PC-3 (cell line): ENCODE data around the gene OR1K1.

Source experiments
- EZH2 ChIP-seq: fragments of 300-600 bp; sonication (generic); IDR thresholded peaks from one replicate; pipeline ENCODE4 v1.6.1; 2017; ENCODE audit warnings: antibody characterized with exemption, mild to moderate bottlenecking, low read length; ENCODE audit not compliant: unreplicated experiment
- TF ChIP-seq, protein P1 (sequence below): fragments of 300-600 bp; sonication (generic); conservative IDR thresholded peaks from 2 replicates; pipeline ENCODE4 v1.5.1; 2017; ENCODE audit warnings: antibody characterized with exemption, low read depth, mild to moderate bottlenecking, low read length

DNA sequence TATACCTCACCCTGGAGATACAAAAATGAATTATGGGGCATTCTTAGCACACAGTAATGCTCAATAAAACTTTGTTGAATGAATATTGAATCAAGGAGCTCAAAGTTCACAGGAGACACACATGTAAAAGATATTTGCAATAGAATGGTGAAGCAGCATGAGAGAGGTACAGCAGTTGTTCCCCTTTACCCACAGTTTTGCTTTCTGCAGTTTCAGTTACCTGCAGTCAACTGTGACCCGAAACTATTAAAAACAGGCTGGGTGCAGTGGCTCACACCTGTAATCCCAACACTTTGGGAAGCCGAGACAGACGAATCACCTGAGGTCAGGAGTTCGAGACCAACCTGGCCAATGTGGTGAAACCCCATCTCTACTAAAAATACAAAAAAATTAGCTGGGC, 13.6 kb upstream of the OR1K1 start:
- TF ChIP-seq, protein P1, sequence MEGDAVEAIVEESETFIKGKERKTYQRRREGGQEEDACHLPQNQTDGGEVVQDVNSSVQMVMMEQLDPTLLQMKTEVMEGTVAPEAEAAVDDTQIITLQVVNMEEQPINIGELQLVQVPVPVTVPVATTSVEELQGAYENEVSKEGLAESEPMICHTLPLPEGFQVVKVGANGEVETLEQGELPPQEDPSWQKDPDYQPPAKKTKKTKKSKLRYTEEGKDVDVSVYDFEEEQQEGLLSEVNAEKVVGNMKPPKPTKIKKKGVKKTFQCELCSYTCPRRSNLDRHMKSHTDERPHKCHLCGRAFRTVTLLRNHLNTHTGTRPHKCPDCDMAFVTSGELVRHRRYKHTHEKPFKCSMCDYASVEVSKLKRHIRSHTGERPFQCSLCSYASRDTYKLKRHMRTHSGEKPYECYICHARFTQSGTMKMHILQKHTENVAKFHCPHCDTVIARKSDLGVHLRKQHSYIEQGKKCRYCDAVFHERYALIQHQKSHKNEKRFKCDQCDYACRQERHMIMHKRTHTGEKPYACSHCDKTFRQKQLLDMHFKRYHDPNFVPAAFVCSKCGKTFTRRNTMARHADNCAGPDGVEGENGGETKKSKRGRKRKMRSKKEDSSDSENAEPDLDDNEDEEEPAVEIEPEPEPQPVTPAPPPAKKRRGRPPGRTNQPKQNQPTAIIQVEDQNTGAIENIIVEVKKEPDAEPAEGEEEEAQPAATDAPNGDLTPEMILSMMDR = no peak
- no peak for TF ChIP-seq EZH2
